Choroid plexus epithelial cell (primary cell): ENCODE measurements around the gene GIMAP5.

Experiments
- DNase-seq: peaks from one replicate; pipeline ENCODE4 v3.0.0-alpha.2; 2010; ENCODE audit warnings: low read depth
- H3K4me3 ChIP-seq: 2 replicates; pipeline ENCODE4 v1.5.1; 2011; ENCODE audit warnings: low read depth, mild to moderate bottlenecking, control low read depth, low read length, moderate library complexity
- CTCF ChIP-seq: conservative IDR thresholded peaks from 2 replicates; pipeline ENCODE4 v1.5.1; 2011; ENCODE audit warnings: low read depth, mild to moderate bottlenecking, control low read depth, inconsistent platforms, low read length, moderate library complexity

Gene GIMAP5

GRCh38 chr7:150748376-150748775 is 11.2 kb downstream of the GIMAP5 start:
- H3K4me3 ChIP-seq, result no peak overlapping the region
- no peak for DNase-seq
- no peak for TF ChIP-seq CTCF

- H3K4me3 ChIP-seq, result no peak overlapping the region
- TF ChIP-seq CTCF, result no peak
- no peak for DNase-seq
These were observed 14.5 kb downstream of the GIMAP5 start for GRCh38 chr7:150751702-150752101.

- DNase-seq, result no peak
- no peak for TF ChIP-seq CTCF
- H3K4me3 ChIP-seq, result no peak overlapping the region
These were observed 16.0 kb downstream of the GIMAP5 start for GRCh38 chr7:150753239-150753638.

- no peak overlapping the region for H3K4me3 ChIP-seq
- DNase-seq, result no peak
- no peak for TF ChIP-seq CTCF
These were observed 16.8 kb downstream of the GIMAP5 start for GRCh38 chr7:150753826-150754603.

- no peak overlapping the region for H3K4me3 ChIP-seq
- no peak for TF ChIP-seq CTCF
- DNase-seq, result no peak
These were observed 17.7 kb downstream of the GIMAP5 start for GRCh38 chr7:150754951-150755350.

GRCh38 chr7:150755473-150756099 is 18.4 kb downstream of the GIMAP5 start:
- TF ChIP-seq CTCF, result no peak
- DNase-seq, result no peak

GRCh38 chr7:150756166-150756565 is 18.9 kb downstream of the GIMAP5 start:
- TF ChIP-seq CTCF, result no peak
- no peak for DNase-seq
- H3K4me3 ChIP-seq, result no peak overlapping the region

More at GRCh38 chr7:150755473-150756099, 18.4 kb downstream of the GIMAP5 start:
- no peak overlapping the region for H3K4me3 ChIP-seq
